Activated CD4-positive, alpha-beta memory T cell treated with anti-CD3 and anti-CD28 coated beads, Interleukin-2, amount 10 ng/mL, durations not matched to agents 7 days and 5 days (primary cell): ENCODE data around the gene ACAA2. TPM values are rescaled to one million over a fixed set of nuclear protein-coding genes. Genes with fewer than 3 reads are reported as not detected.
"Not testable (repeated sequence)": the region's sequence is repeated elsewhere in the genome, so short reads cannot be mapped to it uniquely, and the experiment has no call there.

Experiments
- CTCF ChIA-PET: fragments of 350-600 bp; sonication (Branson Sonifier 250); formaldehyde crosslinking; loops from one replicate; lab custom pipeline; 2021; ENCODE audit warnings: antibody characterized with exemption, inconsistent platforms; lab: Charles Lee
- POLR2A ChIA-PET: fragments of 350-600 bp; sonication (Branson Sonifier 250); formaldehyde crosslinking; loops from one replicate; lab custom pipeline; 2021; ENCODE audit warnings: antibody characterized with exemption; lab: Charles Lee
- DNase-seq: peaks from one replicate; pipeline ENCODE4 v3.0.0-alpha.2; 2020
- H3K27ac Mint-ChIP-seq: one replicate; pipeline ENCODE4 v1.8.0; 2021; ENCODE audit warnings: mild to moderate bottlenecking, mixed read lengths
- H3K27me3 Mint-ChIP-seq: one replicate; pipeline ENCODE4 v1.8.0; 2021; ENCODE audit warnings: mixed read lengths
- H3K36me3 Mint-ChIP-seq: one replicate; pipeline ENCODE4 v1.8.0; 2021; ENCODE audit warnings: low read depth, mixed read lengths
- H3K4me1 Mint-ChIP-seq: one replicate; pipeline ENCODE4 v1.8.0; 2021; ENCODE audit warnings: mixed read lengths
- H3K4me3 Mint-ChIP-seq: one replicate; pipeline ENCODE4 v1.8.0; 2021; ENCODE audit warnings: mild to moderate bottlenecking, mixed read lengths
- H3K9me3 Mint-ChIP-seq: one replicate; pipeline ENCODE4 v1.8.0; 2021; ENCODE audit warnings: mixed read lengths
- total RNA-seq, 2 experiments: library from RNA; stranded (reverse); gene quantifications; one replicate each; pipeline ENCODE4 v1.2.3, GENCODE V29; 2021

Gene ACAA2
- total RNA-seq, 2 experiments from 2014 or later: 86.8 to 93.1 TPM

DNA sequence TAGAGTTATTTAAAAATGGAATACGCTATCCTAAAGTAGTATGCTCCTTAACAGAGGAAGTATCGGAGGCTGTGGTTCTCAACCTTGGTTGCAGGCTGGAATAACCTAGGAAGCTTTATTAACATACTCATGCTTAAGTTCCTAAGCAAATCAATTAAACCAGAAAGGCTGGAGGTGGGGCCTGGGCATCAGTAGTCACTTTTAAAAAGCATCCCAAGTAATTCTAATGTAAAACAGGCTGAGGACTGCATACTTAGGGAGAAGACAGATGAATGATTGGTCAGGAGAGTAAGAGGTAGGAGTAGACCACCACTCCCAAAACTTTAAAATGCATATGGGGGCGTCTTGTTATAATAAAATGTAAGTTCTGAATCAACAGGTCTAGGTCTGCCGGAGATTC lies 15.3 kb downstream of the ACAA2 start:
- CTCF ChIA-PET: no interaction called here
- DNase-seq: no peak
- Mint-ChIP-seq H3K4me3 (no peak overlapping the region), H3K27me3 (no peaks in the 10 kb centered on the region), H3K27ac (no peak overlapping the region), H3K4me1 (peaks cover 16% of the 10 kb centered on the region), H3K36me3 (peaks cover 60% of the 10 kb centered on the region), H3K9me3 (no peaks in the 10 kb centered on the region)
- POLR2A ChIA-PET: no interaction called here

DNA sequence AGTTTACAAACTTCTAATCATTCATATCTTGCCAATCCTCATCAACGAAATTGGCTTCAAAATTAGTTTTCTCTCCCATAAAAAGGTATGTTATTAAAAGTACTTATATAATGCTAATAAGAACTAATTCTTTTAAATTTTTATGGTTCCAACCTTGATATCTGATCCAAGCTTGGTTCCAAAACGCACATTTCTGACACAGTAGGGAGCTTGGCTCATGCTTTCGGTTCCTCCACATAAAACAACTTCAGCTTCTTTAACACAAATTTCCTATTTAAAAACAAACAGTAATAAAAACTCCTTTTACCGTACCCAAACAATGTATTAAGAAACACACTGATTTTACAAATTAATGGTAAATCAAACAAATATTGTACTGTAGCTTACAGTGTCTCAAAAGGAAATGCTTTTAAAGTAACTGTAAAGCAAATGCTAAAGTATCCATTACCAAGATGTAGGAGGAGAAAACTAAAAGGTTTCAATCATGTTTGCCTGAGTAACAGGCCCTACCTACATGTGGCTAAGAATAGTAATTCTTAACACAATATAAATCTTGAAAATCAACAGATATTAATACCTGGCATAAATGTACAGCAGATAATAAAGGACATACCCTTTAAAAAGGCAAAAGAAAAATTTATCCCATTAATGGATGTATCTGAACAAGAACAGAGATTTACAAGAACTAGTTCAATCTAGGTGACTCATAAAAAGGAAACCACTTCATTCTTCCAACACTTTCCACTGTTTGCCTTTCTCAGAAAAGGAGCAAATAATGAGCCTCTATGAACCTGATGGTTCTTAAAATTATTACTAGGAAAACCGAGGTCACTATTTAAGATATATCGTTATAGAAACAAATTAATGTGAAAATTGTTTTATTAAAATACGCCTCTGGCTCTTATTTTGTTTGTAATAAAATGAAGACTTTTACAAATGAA lies 17.5 kb downstream of the ACAA2 start:
- Mint-ChIP-seq H3K9me3 (no peaks in the 10 kb centered on the region), H3K4me1 (peaks cover 16% of the 10 kb centered on the region), H3K27ac (no peak overlapping the region), H3K36me3 (peaks cover 68% of the 10 kb centered on the region), H3K4me3 (no peak overlapping the region), H3K27me3 (no peaks in the 10 kb centered on the region)
- DNase-seq: no peak
- POLR2A ChIA-PET: no interaction called here
- CTCF ChIA-PET: no interaction called here

DNA sequence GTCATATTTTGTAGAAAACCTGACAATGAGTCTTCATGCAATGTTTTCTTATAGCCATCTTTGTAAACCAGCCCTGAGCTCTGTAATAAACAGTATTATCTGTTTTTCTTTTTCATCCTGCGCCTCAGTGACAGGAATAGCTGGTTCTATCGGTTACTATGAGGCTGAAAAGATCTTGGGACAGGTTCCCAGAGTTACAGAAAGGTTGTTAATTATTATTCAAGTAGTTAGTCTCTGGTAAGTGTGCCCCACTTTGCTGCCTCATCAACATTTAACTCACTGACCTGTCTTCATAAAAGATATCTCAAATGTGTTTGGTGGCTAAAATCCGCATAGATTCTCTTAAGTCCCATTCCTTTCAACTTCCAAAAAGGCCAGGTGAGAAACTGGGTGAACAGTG lies 18.6 kb downstream of the ACAA2 start:
- DNase-seq: no peak
- Mint-ChIP-seq H3K36me3 (peaks cover 73% of the 10 kb centered on the region), H3K4me1 (peaks cover 19% of the 10 kb centered on the region), H3K27ac (no peak overlapping the region), H3K4me3 (no peak overlapping the region), H3K27me3 (no peaks in the 10 kb centered on the region), H3K9me3 (no peaks in the 10 kb centered on the region)
- POLR2A ChIA-PET: no interaction called here
- CTCF ChIA-PET: no interaction called here

DNA sequence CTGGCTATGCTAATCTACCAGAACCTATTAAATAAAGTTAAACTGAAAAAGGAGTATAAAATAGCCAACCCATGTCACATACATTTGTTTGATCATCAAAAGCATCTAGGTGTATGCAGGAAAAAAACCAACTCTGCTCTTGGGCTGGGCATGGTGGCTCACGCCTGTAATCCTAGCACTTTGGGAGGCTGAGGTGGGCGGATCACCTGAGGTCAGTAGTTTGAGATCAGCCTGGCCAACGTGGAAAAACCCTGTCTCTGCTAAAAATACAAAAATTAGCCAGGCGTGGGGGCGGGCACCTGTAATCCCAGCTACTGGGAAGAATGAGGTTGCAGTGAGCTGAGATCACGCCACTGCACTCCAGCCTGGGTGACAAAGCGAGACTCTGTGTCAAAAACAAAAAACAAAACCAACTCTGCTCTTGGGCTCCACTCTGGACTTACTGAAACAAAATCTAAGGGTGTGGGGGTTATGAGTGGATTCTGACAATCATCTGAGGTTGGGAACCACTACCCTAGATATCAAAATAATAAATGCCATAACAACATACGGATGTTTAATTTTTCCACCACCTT lies 23.7 kb downstream of the ACAA2 start:
- Mint-ChIP-seq H3K36me3 (peaks cover 66% of the 10 kb centered on the region), H3K4me1 (peaks cover 43% of the 10 kb centered on the region)
- POLR2A ChIA-PET: interaction anchor here (1.2 to 2.0 kb wide), 3 partner anchors 21 to 24 kb away, joined by 3 to 8 read pairs (median 7); no protein-coding TSS in a partner anchor
- H3K4me3 Mint-ChIP-seq, DNase-seq, H3K27me3 Mint-ChIP-seq, H3K27ac Mint-ChIP-seq, H3K9me3 Mint-ChIP-seq: not testable (repeated sequence)
- CTCF ChIA-PET: interaction anchor here (1.3 to 1.4 kb wide), 2 partner anchors 20 to 69 kb away, joined by 3 read pairs; no protein-coding TSS in a partner anchor

DNA sequence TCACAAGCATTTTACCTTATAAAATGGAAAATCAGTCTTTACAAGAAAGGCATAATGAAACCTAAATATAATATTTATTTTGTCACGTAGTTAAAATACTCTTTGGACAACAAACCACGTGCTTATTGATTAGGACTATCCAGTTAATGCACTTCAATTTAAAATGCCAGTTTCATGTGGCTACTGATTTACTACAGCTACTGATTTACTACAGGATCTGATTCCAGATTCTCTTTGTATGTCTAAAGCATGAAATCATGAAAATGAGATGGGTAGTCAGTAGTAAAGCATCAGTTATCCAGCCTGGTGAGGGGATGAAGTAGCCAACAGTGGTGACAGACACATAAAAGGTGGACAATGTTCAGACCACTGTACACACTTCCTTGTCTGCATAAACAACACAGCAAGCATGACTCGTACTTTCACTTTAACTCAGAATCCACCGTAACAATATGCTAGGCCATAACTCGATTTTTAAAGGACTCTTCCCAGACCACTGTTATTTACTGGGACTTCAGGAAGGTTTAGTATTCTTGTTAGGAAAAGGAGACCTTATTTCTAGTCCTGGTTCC lies 24.9 kb downstream of the ACAA2 start:
- peaks cover 49% of the 10 kb centered on the region for H3K4me1 Mint-ChIP-seq
- peaks cover 69% of the 10 kb centered on the region for H3K36me3 Mint-ChIP-seq
- ChIA-PET POLR2A (interaction anchor here (1.4 to 2.0 kb wide), 3 partner anchors 24 to 31 kb away, joined by 5 to 8 read pairs (median 7); no protein-coding TSS in a partner anchor), CTCF (interaction anchor here (0.9 to 1.4 kb wide), 3 partner anchors 21 to 70 kb away, joined by 3 to 5 read pairs (median 3); no protein-coding TSS in a partner anchor)
- no peaks in the 10 kb centered on the region for H3K9me3 Mint-ChIP-seq
- peak overlapping the region; percentile 46 for H3K27ac Mint-ChIP-seq
- DNase-seq: no peak
- H3K4me3 Mint-ChIP-seq: peak overlapping the region; percentile 43
- H3K27me3 Mint-ChIP-seq: no peaks in the 10 kb centered on the region

DNA sequence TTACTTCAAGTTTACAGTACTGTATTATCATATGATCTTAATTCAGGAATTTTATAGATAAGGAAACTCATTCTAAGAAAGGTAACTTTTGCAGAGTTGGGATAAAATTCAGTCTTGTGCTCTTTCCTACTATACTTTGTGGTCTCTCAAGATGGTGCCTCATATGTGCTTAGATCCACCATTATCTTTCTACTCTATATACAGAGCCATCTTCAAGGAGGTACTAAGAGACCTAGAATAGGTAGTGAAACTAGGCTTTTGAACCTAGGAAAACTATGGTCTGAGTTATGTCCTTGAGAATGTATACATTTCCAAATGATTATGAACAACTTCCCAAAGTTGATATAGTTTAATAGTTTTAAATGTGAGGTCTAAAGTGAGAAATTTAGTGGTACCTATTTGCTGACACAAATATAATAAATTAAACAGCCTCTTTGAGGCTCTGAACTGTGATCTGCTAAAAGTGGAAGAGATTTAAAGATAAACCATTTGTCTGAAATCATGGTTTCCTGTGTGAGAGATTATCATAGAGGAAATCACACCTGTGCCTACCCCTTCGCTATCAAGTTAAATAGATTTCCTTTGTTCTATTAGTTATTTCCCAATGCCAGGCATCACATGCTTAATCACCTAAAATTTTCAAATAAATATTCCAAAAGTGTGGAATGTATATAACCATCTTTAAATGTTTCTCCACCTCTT lies 27.2 kb downstream of the ACAA2 start:
- H3K27ac Mint-ChIP-seq: peak overlapping the region; percentile 42
- ChIA-PET POLR2A (interaction anchor here (1.7 kb wide), 1 partner anchor 24 kb away, joined by 3 read pairs; no protein-coding TSS in a partner anchor), CTCF (no interaction called here)
- no peak for DNase-seq
- H3K36me3 Mint-ChIP-seq: peaks cover 65% of the 10 kb centered on the region
- no peaks in the 10 kb centered on the region for H3K9me3 Mint-ChIP-seq
- H3K27me3 Mint-ChIP-seq: no peaks in the 10 kb centered on the region
- no peak overlapping the region for H3K4me3 Mint-ChIP-seq
- peaks cover 49% of the 10 kb centered on the region for H3K4me1 Mint-ChIP-seq

DNA sequence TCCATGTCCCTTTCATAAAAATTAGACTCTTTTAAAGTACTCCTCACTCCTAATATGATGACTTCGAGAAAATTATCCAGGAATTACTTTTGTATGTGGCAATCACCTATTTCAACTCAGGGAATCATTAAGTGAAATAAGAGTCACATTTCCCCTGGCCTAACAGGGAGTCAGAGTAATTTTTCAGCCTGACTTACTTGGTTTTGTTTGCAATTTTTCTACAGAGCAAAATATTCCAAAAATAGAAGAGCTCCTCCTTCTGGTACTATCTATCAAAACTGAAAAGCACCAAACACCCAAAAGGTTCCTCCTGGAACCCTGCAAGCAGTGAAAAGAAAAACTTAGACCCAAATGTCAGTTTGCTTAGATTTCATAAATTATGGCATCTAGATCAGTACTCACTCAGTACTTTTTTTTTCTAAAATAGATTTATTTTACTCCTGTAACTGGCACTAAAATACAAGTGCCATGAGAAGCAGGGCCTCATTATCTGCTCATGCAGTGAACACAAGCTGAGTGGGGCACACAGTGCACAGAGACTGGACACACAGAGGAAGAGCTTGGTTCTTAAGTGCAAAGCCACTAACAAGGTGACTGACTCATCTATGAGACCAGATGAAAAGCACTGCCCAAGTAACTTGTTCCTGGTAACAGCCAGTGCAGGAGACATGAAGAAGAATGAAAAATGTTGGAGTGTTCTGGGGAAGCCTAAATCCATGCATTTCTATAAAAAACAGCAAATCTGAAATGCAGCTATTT lies 28.7 kb downstream of the ACAA2 start:
- POLR2A ChIA-PET: interaction anchor here (1.0 kb wide), 1 partner anchor 27 kb away, joined by 4 read pairs; no protein-coding TSS in a partner anchor
- Mint-ChIP-seq H3K4me1 (peaks cover 45% of the 10 kb centered on the region), H3K36me3 (peaks cover 63% of the 10 kb centered on the region)

DNA sequence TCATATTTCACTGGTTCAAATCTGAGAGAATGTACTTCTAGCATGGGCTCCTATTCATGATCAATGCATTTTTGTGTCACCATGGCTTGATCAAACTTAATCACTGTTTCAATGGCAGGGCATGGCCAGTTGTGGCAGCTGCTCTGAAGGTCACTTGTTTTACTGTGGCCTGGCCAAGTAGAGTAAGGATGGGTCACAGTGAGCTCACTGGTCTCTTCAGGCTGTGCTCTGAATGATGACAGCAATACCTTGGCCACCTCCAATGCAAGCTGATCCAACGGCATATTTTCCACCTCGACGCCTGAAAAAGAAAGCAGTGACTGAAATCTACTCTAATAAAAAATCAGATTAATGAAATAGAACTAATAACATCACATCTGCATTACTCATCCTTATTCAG lies 29.7 kb downstream of the ACAA2 start:
- H3K27ac Mint-ChIP-seq, DNase-seq, H3K9me3 Mint-ChIP-seq, POLR2A ChIA-PET, H3K4me3 Mint-ChIP-seq, H3K27me3 Mint-ChIP-seq: not testable (repeated sequence)
- Mint-ChIP-seq H3K36me3 (peaks cover 64% of the 10 kb centered on the region), H3K4me1 (peaks cover 36% of the 10 kb centered on the region)
- CTCF ChIA-PET: interaction anchor here (0.6 to 1.1 kb wide), 3 partner anchors 33 to 75 kb away, joined by 3 read pairs; no protein-coding TSS in a partner anchor

More for the DNA sequence above, 28.7 kb downstream of the ACAA2 start:
- Mint-ChIP-seq H3K9me3 (no peaks in the 10 kb centered on the region), H3K27ac (no peak overlapping the region), H3K4me3 (no peak overlapping the region), H3K27me3 (no peaks in the 10 kb centered on the region)
- no peak for DNase-seq
- CTCF ChIA-PET: interaction anchor here (1.1 to 1.5 kb wide), 2 partner anchors 34 to 77 kb away, joined by 3 to 4 read pairs; no protein-coding TSS in a partner anchor

DNA sequence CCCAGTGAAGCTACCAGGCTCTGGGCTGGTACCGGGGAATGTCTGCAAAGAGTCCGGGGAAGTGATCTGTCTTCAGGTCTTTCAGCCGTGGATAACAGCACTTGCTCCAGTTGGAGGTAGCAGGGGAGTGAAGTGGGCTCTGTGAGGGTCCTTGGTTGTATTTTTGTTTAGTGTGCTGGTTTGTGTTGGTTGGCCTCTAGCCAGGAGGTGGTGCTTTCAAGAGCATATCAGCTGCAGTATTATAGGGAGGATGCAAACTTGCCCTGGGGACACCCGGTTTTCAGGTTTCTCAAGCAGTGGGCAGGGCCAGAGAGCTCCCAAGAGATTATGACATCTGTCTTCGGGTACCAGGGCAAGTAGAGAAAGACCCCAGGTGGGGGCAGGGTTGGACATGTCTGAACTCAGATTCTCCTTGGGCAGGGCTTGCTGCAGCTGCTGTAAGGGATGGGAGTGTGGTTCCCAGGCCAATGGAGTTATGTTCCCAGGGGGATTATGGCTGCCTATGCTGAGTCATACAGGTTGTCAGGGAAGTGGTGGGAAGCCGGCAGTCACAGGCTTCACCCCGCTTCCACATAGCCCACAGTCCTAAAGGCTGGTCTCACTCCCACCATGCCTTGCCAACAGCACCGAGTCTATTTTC lies 34.4 kb downstream of the ACAA2 start:
- Mint-ChIP-seq H3K27ac (no peak overlapping the region), H3K36me3 (peaks cover 52% of the 10 kb centered on the region), H3K27me3 (peaks cover 4% of the 10 kb centered on the region), H3K4me3 (no peak overlapping the region), H3K4me1 (peaks cover 2% of the 10 kb centered on the region), H3K9me3 (peaks cover 8% of the 10 kb centered on the region)
- ChIA-PET POLR2A (no interaction called here), CTCF (no interaction called here)
- DNase-seq: no peak

DNA sequence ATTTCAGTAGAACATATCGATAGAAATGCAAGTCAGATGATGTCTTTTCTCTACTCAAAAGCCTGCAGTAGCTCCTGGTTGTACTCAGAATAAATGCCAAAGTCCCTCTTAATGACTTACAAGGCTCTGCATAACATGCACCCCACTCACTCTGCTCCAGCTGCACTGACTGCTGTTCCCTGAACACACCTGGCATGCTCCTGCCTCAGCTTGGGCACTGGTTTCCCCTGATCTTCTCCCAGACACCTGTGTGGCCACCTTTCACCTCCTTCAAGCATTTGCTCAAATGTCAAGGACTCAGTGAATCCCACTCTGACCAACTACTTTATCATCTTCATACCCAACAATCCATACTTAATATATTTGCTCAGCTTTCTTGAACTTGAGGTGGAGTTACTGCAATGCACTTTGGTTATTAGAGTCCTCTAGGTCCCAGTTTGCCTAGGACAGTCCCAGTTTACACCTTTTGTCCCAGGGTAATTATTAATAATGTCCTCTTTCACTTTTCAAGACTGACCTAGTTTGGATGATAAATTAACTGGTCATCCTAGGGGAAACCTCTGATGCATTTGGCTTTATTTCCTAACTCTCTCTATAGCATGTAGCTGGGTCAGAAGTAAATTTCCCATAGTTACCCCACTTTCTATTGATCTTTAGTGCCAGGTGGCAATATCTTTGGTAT lies 44.1 kb downstream of the ACAA2 start:
- no peak overlapping the region for H3K4me3 Mint-ChIP-seq
- POLR2A ChIA-PET: no interaction called here
- H3K4me1 Mint-ChIP-seq: no peaks in the 10 kb centered on the region
- no peak for DNase-seq
- H3K27ac Mint-ChIP-seq: no peak overlapping the region
- H3K9me3 Mint-ChIP-seq: no peaks in the 10 kb centered on the region
- CTCF ChIA-PET: interaction anchor here (0.6 to 0.9 kb wide), 2 partner anchors 44 to 90 kb away, joined by 4 read pairs; no protein-coding TSS in a partner anchor
- no peaks in the 10 kb centered on the region for H3K36me3 Mint-ChIP-seq
- H3K27me3 Mint-ChIP-seq: peaks cover 4% of the 10 kb centered on the region

DNA sequence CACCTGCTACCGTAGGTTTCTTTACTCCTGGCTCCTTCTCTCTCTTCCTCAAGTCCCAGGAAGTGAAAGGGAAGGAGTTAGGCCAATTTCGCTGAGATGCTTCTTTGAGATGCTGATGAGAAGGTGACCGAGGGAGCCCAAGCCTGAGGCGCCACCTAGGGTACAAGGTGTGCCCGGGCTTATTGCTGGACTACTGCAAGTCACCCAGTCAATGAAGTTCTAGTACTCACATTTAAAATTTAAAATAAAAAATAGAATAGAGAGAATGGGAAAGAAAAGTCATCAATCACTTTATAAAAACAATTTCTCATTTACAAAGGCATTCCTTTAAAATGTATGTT lies 45.3 kb downstream of the ACAA2 start:
- H3K27me3 Mint-ChIP-seq: peaks cover 4% of the 10 kb centered on the region
- no peak for DNase-seq
- no peak overlapping the region for H3K4me3 Mint-ChIP-seq
- H3K9me3 Mint-ChIP-seq: no peaks in the 10 kb centered on the region
- H3K27ac Mint-ChIP-seq: no peak overlapping the region
- ChIA-PET POLR2A (no interaction called here), CTCF (no interaction called here)
- H3K36me3 Mint-ChIP-seq: no peaks in the 10 kb centered on the region
- no peaks in the 10 kb centered on the region for H3K4me1 Mint-ChIP-seq
